Tibial nerve (tissue), 4 donors: ENCODE data around the gene NKX2-2.

Experiments used
- CTCF ChIP-seq, 5 experiments: fragments of 200-600 bp in 3 of 5; fragments of 450-650 bp in 2 of 5; sonication (generic) in 3 of 5; IDR thresholded peaks; one replicate each; pipeline ENCODE4 v1.5.1; 2016 to 2019; ENCODE audit warnings: antibody characterized with exemption in 5 of 5, mild to moderate bottlenecking in 3 of 5, moderate library complexity in 2 of 5
- EP300 ChIP-seq, 2 donors: sonication (generic); formaldehyde crosslinking; IDR thresholded peaks; one replicate each; pipeline ENCODE4 v1.6.1; 2017; ENCODE audit warnings: antibody characterized with exemption in 2 of 2, mild to moderate bottlenecking in 1 of 2

- TF ChIP-seq CTCF (IDR thresholded peaks at IDR 0.05) (no peak), EP300 (IDR thresholded peaks at IDR 0.05) (no peak)
These were observed 36.7 kb upstream of the NKX2-2 start for GRCh38 chr20:21550587-21550986.
